ENCODE results near the gene DGKI. TPM values are rescaled to one million over a fixed set of nuclear protein-coding genes. Genes with fewer than 3 reads are reported as not detected.
A peak's percentile ranks its signal among the peaks of the same experiment; 100 is the strongest.

The DGKI gene
- total and polyA plus RNA-seq, 2 experiments from 2014 or later = 0.16 to 1.0 TPM

DNA sequence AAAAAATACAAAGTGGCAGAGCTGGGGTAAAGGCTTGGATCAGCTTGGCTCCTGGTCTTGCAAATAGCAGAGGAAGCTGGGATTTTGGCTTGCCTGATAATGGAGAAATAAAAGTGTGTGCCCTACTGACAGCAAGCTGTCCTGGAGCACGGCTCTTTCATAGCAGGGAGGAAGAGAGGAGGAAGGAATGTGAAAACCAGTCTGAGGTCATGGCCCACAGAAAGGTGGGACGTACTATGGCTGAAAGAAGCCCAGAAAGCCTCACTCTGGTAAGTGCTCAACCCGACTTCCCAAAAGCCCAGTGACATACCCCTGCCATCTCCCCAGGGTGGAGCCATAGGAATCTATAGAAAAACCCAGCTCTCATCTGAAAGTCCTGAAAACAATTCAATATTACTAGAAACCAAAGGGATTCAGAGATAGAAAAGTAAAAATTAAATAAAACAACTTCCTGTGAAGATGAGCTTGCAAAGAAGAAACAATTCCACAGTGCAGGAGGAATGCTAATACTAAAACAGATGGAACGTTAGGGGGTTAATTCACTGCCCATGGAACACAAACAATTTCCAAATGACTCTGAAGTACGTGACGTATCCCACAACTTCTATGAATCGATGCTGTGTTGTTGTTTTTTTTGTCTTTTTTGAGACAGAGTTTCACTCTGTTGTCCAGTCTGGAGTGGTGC lies 256.6 kb downstream of the DGKI start:
- H3K36me3 ChIP-seq (ENCODE audit: insufficient read depth) = no peaks in the 10 kb centered on the region
- Mint-ChIP-seq H3K9me3 (no peaks in the 10 kb centered on the region), H3K4me1 (peaks cover 11% of the 10 kb centered on the region; the same call in 2 of the 3 replicates), H3K27ac (peak overlapping the region; percentile 54; the same call in 1 of the 2 replicates), H3K36me3 (ENCODE audit: low read depth) (no peaks in the 10 kb centered on the region), H3K4me3 (no peak overlapping the region), H3K27me3 (ENCODE audit: insufficient read depth, low read depth, poor library complexity) (peaks cover 4% of the 10 kb centered on the region)
- no peak overlapping the region for H3K4me3 ChIP-seq
- H3K27ac ChIP-seq (ENCODE audit: low read depth) = no peak overlapping the region
- H3K27me3 ChIP-seq (ENCODE audit: insufficient read depth) = no peaks in the 10 kb centered on the region
- peak overlapping the region; percentile 40; the same call in 1 of the 2 replicates for H2AFZ ChIP-seq
- peaks cover 19% of the 10 kb centered on the region for H3K4me1 ChIP-seq (ENCODE audit: insufficient read depth)
- H3K4me2 ChIP-seq = no peak overlapping the region
- ATAC-seq (peak; percentile 30), DNase-seq (ENCODE audit: low spot score) (no peak)
- no peaks in the 10 kb centered on the region for H3K9me2 ChIP-seq (ENCODE audit: insufficient read depth)
- H4K20me1 ChIP-seq (replicated peaks; ENCODE audit: insufficient read depth) = no peaks in the 10 kb centered on the region
- H3F3A ChIP-seq (replicated peaks; ENCODE audit: low read depth) = no peaks in the 10 kb centered on the region
- no peaks in the 10 kb centered on the region for H3K79me2 ChIP-seq (replicated peaks; ENCODE audit: insufficient read depth)
- TF ChIP-seq, protein P1, sequence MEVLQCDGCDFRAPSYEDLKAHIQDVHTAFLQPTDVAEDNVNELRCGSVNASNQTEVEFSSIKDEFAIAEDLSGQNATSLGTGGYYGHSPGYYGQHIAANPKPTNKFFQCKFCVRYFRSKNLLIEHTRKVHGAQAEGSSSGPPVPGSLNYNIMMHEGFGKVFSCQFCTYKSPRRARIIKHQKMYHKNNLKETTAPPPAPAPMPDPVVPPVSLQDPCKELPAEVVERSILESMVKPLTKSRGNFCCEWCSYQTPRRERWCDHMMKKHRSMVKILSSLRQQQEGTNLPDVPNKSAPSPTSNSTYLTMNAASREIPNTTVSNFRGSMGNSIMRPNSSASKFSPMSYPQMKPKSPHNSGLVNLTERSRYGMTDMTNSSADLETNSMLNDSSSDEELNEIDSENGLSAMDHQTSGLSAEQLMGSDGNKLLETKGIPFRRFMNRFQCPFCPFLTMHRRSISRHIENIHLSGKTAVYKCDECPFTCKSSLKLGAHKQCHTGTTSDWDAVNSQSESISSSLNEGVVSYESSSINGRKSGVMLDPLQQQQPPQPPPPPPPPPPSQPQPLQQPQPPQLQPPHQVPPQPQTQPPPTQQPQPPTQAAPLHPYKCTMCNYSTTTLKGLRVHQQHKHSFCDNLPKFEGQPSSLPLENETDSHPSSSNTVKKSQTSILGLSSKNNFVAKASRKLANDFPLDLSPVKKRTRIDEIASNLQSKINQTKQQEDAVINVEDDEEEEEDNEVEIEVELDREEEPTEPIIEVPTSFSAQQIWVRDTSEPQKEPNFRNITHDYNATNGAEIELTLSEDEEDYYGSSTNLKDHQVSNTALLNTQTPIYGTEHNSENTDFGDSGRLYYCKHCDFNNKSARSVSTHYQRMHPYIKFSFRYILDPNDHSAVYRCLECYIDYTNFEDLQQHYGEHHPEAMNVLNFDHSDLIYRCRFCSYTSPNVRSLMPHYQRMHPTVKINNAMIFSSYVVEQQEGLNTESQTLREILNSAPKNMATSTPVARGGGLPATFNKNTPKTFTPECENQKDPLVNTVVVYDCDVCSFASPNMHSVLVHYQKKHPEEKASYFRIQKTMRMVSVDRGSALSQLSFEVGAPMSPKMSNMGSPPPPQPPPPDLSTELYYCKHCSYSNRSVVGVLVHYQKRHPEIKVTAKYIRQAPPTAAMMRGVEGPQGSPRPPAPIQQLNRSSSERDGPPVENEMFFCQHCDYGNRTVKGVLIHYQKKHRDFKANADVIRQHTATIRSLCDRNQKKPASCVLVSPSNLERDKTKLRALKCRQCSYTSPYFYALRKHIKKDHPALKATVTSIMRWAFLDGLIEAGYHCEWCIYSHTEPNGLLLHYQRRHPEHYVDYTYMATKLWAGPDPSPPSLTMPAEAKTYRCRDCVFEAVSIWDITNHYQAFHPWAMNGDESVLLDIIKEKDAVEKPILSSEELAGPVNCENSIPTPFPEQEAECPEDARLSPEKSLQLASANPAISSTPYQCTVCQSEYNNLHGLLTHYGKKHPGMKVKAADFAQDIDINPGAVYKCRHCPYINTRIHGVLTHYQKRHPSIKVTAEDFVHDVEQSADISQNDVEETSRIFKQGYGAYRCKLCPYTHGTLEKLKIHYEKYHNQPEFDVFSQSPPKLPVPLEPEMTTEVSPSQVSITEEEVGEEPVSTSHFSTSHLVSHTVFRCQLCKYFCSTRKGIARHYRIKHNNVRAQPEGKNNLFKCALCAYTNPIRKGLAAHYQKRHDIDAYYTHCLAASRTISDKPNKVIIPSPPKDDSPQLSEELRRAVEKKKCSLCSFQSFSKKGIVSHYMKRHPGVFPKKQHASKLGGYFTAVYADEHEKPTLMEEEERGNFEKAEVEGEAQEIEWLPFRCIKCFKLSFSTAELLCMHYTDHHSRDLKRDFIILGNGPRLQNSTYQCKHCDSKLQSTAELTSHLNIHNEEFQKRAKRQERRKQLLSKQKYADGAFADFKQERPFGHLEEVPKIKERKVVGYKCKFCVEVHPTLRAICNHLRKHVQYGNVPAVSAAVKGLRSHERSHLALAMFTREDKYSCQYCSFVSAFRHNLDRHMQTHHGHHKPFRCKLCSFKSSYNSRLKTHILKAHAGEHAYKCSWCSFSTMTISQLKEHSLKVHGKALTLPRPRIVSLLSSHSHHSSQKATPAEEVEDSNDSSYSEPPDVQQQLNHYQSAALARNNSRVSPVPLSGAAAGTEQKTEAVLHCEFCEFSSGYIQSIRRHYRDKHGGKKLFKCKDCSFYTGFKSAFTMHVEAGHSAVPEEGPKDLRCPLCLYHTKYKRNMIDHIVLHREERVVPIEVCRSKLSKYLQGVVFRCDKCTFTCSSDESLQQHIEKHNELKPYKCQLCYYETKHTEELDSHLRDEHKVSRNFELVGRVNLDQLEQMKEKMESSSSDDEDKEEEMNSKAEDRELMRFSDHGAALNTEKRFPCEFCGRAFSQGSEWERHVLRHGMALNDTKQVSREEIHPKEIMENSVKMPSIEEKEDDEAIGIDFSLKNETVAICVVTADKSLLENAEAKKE (CRISPR knock-in tag; IDR thresholded peaks at IDR 0.05) = no peak
- TF ChIP-seq, protein P2, sequence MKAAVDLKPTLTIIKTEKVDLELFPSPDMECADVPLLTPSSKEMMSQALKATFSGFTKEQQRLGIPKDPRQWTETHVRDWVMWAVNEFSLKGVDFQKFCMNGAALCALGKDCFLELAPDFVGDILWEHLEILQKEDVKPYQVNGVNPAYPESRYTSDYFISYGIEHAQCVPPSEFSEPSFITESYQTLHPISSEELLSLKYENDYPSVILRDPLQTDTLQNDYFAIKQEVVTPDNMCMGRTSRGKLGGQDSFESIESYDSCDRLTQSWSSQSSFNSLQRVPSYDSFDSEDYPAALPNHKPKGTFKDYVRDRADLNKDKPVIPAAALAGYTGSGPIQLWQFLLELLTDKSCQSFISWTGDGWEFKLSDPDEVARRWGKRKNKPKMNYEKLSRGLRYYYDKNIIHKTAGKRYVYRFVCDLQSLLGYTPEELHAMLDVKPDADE (IDR thresholded peaks at IDR 0.05) = no peak
- TF ChIP-seq STAT1 (IDR thresholded peaks at IDR 0.05; ENCODE audit: unreplicated experiment) = no peak

DNA sequence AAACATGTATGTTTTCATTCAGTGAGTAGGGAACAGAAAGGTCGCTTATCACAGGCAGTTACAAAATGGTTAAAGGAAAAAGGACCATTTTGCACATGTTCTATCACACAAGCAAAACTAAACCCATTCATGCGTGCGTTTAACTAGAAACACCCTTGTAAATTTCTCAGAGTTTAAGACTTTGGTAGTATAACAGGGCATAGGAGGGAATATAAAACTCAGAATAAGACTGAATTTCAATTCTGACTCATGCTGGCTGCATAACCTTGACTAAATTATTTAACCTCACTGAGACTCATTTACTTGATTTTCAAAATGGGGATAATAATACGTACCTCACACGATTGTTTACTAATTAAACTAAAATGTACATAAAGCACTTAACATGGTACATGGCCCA lies 259.4 kb downstream of the DGKI start:
- no peaks in the 10 kb centered on the region for H4K20me1 ChIP-seq (replicated peaks; ENCODE audit: insufficient read depth)
- H3K27me3 ChIP-seq (ENCODE audit: insufficient read depth) = no peaks in the 10 kb centered on the region
- H3K4me3 ChIP-seq = no peak overlapping the region
- Mint-ChIP-seq H3K4me1 (peaks cover 11% of the 10 kb centered on the region; the same call in 2 of the 3 replicates), H3K27ac (no peak overlapping the region), H3K9me3 (no peaks in the 10 kb centered on the region), H3K27me3 (ENCODE audit: insufficient read depth, low read depth, poor library complexity) (peaks cover 4% of the 10 kb centered on the region), H3K4me3 (no peak overlapping the region), H3K36me3 (ENCODE audit: low read depth) (no peaks in the 10 kb centered on the region)
- peaks cover 19% of the 10 kb centered on the region for H3K4me1 ChIP-seq (ENCODE audit: insufficient read depth)
- no peak overlapping the region for H3K27ac ChIP-seq (ENCODE audit: low read depth)
- no peak overlapping the region for H3K4me2 ChIP-seq
- H3K79me2 ChIP-seq (replicated peaks; ENCODE audit: insufficient read depth) = no peaks in the 10 kb centered on the region
- H3K9me2 ChIP-seq (ENCODE audit: insufficient read depth) = no peaks in the 10 kb centered on the region
- DNase-seq (ENCODE audit: low spot score) (no peak), ATAC-seq (no peak)
- no peaks in the 10 kb centered on the region for H3K36me3 ChIP-seq (ENCODE audit: insufficient read depth)
- no peaks in the 10 kb centered on the region for H3F3A ChIP-seq (replicated peaks; ENCODE audit: low read depth)
- no peak for TF ChIP-seq NANOG (IDR thresholded peaks at IDR 0.05; ENCODE audit: borderline replicate concordance)
- no peak for TF ChIP-seq POLR2AphosphoS5 (IDR thresholded peaks at IDR 0.05; ENCODE audit: low read depth)
- TF ChIP-seq, protein P3, sequence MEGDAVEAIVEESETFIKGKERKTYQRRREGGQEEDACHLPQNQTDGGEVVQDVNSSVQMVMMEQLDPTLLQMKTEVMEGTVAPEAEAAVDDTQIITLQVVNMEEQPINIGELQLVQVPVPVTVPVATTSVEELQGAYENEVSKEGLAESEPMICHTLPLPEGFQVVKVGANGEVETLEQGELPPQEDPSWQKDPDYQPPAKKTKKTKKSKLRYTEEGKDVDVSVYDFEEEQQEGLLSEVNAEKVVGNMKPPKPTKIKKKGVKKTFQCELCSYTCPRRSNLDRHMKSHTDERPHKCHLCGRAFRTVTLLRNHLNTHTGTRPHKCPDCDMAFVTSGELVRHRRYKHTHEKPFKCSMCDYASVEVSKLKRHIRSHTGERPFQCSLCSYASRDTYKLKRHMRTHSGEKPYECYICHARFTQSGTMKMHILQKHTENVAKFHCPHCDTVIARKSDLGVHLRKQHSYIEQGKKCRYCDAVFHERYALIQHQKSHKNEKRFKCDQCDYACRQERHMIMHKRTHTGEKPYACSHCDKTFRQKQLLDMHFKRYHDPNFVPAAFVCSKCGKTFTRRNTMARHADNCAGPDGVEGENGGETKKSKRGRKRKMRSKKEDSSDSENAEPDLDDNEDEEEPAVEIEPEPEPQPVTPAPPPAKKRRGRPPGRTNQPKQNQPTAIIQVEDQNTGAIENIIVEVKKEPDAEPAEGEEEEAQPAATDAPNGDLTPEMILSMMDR (conservative IDR thresholded peaks at IDR 0.05; ENCODE audit: low read depth in 2 of 2) = no peak
- TF ChIP-seq ZNF331 (CRISPR knock-in tag; IDR thresholded peaks at IDR 0.05; ENCODE audit: low read depth) = no peak
- no peak for TF ChIP-seq EZH2 (IDR thresholded peaks at IDR 0.05; ENCODE audit: low read depth, unreplicated experiment)
- no peak overlapping the region for H2AFZ ChIP-seq

All from GM23338 (cell line).